Fibroblast of lung (primary cell): ENCODE results near the gene CABS1.

Experiments used
- CTCF ChIP-seq, 2 donors: IDR thresholded peaks in 1 of 2; conservative IDR thresholded peaks in 1 of 2; 1 replicate in 1 of 2; 2 replicates in 1 of 2; pipeline ENCODE4 v1.5.1; 2011 to 2012; ENCODE audit warnings: low read length in 2 of 2, control low read depth in 1 of 2, inconsistent platforms in 1 of 2, low read depth in 1 of 2, mild to moderate bottlenecking in 1 of 2
- EZH2 ChIP-seq: IDR thresholded peaks from 2 replicates; pipeline ENCODE4 v1.5.1; 2012; ENCODE audit warnings: low read length, control low read depth, mild to moderate bottlenecking; ENCODE audit errors: missing control alignments

GRCh38 chr4:70288651-70289050 is 46.1 kb upstream of the CABS1 start:
- no peak for TF ChIP-seq CTCF (conservative IDR thresholded peaks at IDR 0.05 in 1 of 2, IDR thresholded peaks at IDR 0.05 in 1 of 2; ENCODE audit: low read depth in 1 of 2, low read length in 2 of 2)
- no peak for TF ChIP-seq EZH2
